K562 (cell line): ENCODE data around the gene HRAS. TPM values are rescaled to one million over a fixed set of nuclear protein-coding genes. Genes with fewer than 3 reads are reported as not detected.

ENCODE experiments used
- ATF2 ChIP-seq: sonication (generic); formaldehyde crosslinking; IDR thresholded peaks from 2 replicates; pipeline ENCODE4 v1.8.1; 2022; ENCODE audit warnings: missing genetic modification reagents
- CBFB ChIP-seq: sonication (generic); formaldehyde crosslinking; IDR thresholded peaks from 2 replicates; pipeline ENCODE4 v1.4.0; 2020; ENCODE audit warnings: mild to moderate bottlenecking, missing genetic modification reagents
- CBX5 ChIP-seq: IDR thresholded peaks from 2 replicates; pipeline ENCODE4 v1.6.1; 2014; ENCODE audit warnings: low read depth, borderline replicate concordance
- CCNT2 ChIP-seq: IDR thresholded peaks from 2 replicates; pipeline ENCODE4 v1.6.1; 2011; ENCODE audit warnings: borderline replicate concordance, low read depth, mild to moderate bottlenecking, moderate library complexity, mixed read lengths, low read length; ENCODE audit not compliant: insufficient read length; ENCODE audit errors: extremely low read depth
- CHD2 ChIP-seq: IDR thresholded peaks from 2 replicates; pipeline ENCODE4 v1.6.1; 2011; ENCODE audit warnings: low read depth, low read length
- CSDE1 ChIP-seq, 2 experiments: fragments of 450-650 bp; IDR thresholded peaks; 2 replicates each; pipeline ENCODE4 v1.6.1; 2016; ENCODE audit warnings: mild to moderate bottlenecking in 1 of 2
- ETS2 ChIP-seq: IDR thresholded peaks from 2 replicates; pipeline ENCODE4 v1.6.1; 2016; ENCODE audit warnings: borderline replicate concordance, missing genetic modification characterization, mild to moderate bottlenecking, moderate library complexity, missing compliant biosample characterization; ENCODE audit not compliant: poor library complexity, severe bottlenecking
- ETV5 ChIP-seq: sonication (generic); formaldehyde crosslinking; IDR thresholded peaks from 2 replicates; pipeline ENCODE4 v1.4.0; 2020; ENCODE audit warnings: low read depth, mild to moderate bottlenecking, missing genetic modification reagents
- GABPB2 ChIP-seq: fragments of 250-450 bp; sonication (Bioruptor Pico); conservative IDR thresholded peaks from 2 replicates; pipeline ENCODE4 v1.5.1; 2021; ENCODE audit warnings: mild to moderate bottlenecking
- HDAC8 ChIP-seq: fragments of 450-650 bp; IDR thresholded peaks from 2 replicates; pipeline ENCODE4 v1.6.1; 2016; ENCODE audit warnings: mild to moderate bottlenecking, missing genetic modification characterization, moderate library complexity, missing compliant biosample characterization
- HMBOX1 ChIP-seq: sonication (generic); IDR thresholded peaks from 2 replicates; pipeline ENCODE4 v1.6.1; 2016
- L3MBTL2 ChIP-seq: fragments of 450-650 bp; IDR thresholded peaks from 2 replicates; pipeline ENCODE4 v1.6.1; 2016; ENCODE audit warnings: mild to moderate bottlenecking, moderate library complexity
- NEUROD1 ChIP-seq: fragments of 150-350 bp; IDR thresholded peaks from 2 replicates; pipeline ENCODE4 v1.6.1; 2014; ENCODE audit warnings: borderline replicate concordance, low read length, low read depth; ENCODE audit not compliant: partially characterized antibody
- PHB2 ChIP-seq: fragments of 450-650 bp; IDR thresholded peaks from 2 replicates; pipeline ENCODE4 v1.6.1; 2017; ENCODE audit warnings: low read depth
- POLR2AphosphoS2 ChIP-seq: IDR thresholded peaks from 2 replicates; pipeline ENCODE4 v1.6.1; 2012; ENCODE audit warnings: low read length, improper control_type of control experiment
- POLR2H ChIP-seq: IDR thresholded peaks from 2 replicates; pipeline ENCODE4 v1.6.1; 2016; ENCODE audit warnings: missing genetic modification characterization, low read depth, mild to moderate bottlenecking, control low read depth, missing compliant biosample characterization, moderate library complexity
- RBM14 ChIP-seq: fragments of 200-400 bp; formaldehyde crosslinking; IDR thresholded peaks from 2 replicates; pipeline ENCODE4 v1.6.1; 2018; ENCODE audit warnings: low read depth, mild to moderate bottlenecking, low read length, moderate library complexity, borderline replicate concordance; ENCODE audit not compliant: insufficient read depth
- TAF7 ChIP-seq: fragments of 450-650 bp; IDR thresholded peaks from 2 replicates; pipeline ENCODE4 v1.6.1; 2016; ENCODE audit warnings: missing genetic modification characterization, missing compliant biosample characterization
- TBL1XR1 ChIP-seq, 2 experiments: IDR thresholded peaks; 2 replicates each; pipeline ENCODE4 v1.6.1; 2012; ENCODE audit warnings: improper control_type of control experiment in 2 of 2, low read length in 2 of 2, mild to moderate bottlenecking in 1 of 2
- TRIM24 ChIP-seq, 2 experiments: fragments of 450-650 bp; IDR thresholded peaks; 2 replicates each; pipeline ENCODE4 v1.6.1; 2016
- ZBTB1 ChIP-seq: sonication (generic); formaldehyde crosslinking; IDR thresholded peaks from 2 replicates; pipeline ENCODE4 v1.8.1; 2023; ENCODE audit warnings: missing genetic modification reagents, low read depth, mild to moderate bottlenecking, borderline replicate concordance
- polyA plus RNA-seq, 8 experiments: library from polyadenylated mRNA; depleted of rRNA in 4 of 8; stranded (reverse) in 5 of 8; unstranded in 3 of 8; fragments of >200 nt; fragmentation: Nextera tagmentation in 2 of 8; fragmentation: Illumina TruSeq in 1 of 8; extraction: Ambion mirVana in 2 of 8; extraction: Trizol in 1 of 8; gene quantifications; 2 replicates each; pipeline versions ENCODE4 v1.2.1 to v1.2.3, GENCODE V29; 2011 to 2014; ENCODE audit warnings: inconsistent platforms in 1 of 8, missing spikeins in 1 of 8
- total RNA-seq, 7 experiments: library from RNA; depleted of rRNA in 6 of 7; stranded (reverse); fragments of >200 nt in 6 of 7; fragmentation: Illumina TruSeq in 2 of 7; extraction: Trizol in 2 of 7; gene quantifications; 2 replicates each; pipeline versions ENCODE4 v1.2.1 to v1.2.3, GENCODE V29; 2011 to 2021; ENCODE audit warnings: low replicate concordance in 1 of 7
- TF ChIP-seq, protein P1 (sequence below), 2 experiments: fragments of 450-650 bp; conservative IDR thresholded peaks; 2 replicates each; pipeline ENCODE4 v1.6.1; 2017; ENCODE audit warnings: mild to moderate bottlenecking in 2 of 2, moderate library complexity in 2 of 2
- TF ChIP-seq, protein P2 (sequence below): fragments of 200-800 bp; sonication (Bioruptor generic); IDR thresholded peaks from 2 replicates; pipeline ENCODE4 v1.6.1; 2017; ENCODE audit warnings: missing genetic modification characterization, missing compliant biosample characterization

Gene HRAS
- total and polyA plus RNA-seq, 9 of the 15 experiments (the other 6 are each of a cell fraction or from before 2014, with no cell fraction given): 2.8 to 73.5 (median 29.6) TPM

DNA sequence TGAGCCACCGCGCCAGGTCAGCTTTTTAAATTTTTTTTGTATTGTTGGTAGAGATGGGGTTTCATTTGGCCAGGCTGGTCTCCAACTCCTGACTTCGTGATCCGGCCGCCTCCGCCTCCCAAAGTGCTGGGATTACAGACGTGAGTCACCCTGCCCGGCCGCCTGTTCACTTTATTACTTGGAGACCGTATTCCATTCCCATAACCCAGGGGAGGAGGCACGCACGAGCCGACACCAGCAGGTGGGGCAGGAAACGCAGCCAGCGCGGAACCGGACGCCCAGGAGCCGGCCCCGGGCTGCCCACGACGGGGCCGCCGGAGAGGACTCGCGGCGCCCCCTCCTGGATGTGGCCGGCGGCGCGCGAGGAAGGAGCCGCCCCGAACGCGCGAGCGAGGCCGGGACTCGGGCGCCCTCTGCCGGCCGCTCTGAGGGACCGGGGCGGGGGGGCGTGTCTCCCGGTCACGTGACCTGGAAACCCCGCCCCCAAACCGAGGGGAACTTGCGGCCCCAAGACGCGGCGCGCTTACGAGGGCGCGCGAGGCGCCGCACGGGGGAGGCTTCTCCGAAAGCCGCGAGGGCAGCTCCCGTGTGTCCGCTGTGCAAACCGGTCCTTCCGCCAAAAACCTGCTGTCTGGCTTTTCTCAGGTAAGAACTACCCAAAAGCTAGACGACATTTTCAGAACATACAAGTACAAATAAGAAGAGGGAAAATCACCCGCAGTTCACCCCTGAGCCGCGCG, 16.7 kb downstream of the HRAS start (continued):
- TF ChIP-seq HDAC8 (0 out of 2 replicates have a peak, but pooled peaks have one; percentile 60), CBFB (0 out of 2 replicates have a peak, but pooled peaks have one; percentile 60), POLR2AphosphoS2 (no peak), ETS2 (tag) (no peak), TRIM24 (IDR thresholded peaks at IDR 0.05) (peak; percentile 19 to 29; a peak in 2 of 4 replicates), NEUROD1 (peak; percentile 19), POLR2H (tag) (no peak), CHD2 (no peak; the same call in 1 of the 2 replicates), ETV5 (peak; percentile 73; the same call in 1 of the 2 replicates), HMBOX1 (no peak), PHB2 (no peak), L3MBTL2 (peak; percentile 99), GABPB2 (CRISPR knock-in tag) (no peak), TBL1XR1 (IDR thresholded peaks at IDR 0.05; ENCODE audit: low read length in 2 of 2) (peak in 1 of 2 experiments; percentile 26; a peak in 1 of 4 replicates), CSDE1 (IDR thresholded peaks at IDR 0.05) (no peak), CBX5 (0 out of 2 replicates have a peak, but pooled peaks have one; percentile 54), RBM14 (no peak), ZBTB1 (CRISPR knock-in tag) (peak; percentile 84; the same call in 1 of the 2 replicates), TAF7 (no peak), ATF2 (no peak), CCNT2 (peak; percentile 97)
- TF ChIP-seq, protein P1, sequence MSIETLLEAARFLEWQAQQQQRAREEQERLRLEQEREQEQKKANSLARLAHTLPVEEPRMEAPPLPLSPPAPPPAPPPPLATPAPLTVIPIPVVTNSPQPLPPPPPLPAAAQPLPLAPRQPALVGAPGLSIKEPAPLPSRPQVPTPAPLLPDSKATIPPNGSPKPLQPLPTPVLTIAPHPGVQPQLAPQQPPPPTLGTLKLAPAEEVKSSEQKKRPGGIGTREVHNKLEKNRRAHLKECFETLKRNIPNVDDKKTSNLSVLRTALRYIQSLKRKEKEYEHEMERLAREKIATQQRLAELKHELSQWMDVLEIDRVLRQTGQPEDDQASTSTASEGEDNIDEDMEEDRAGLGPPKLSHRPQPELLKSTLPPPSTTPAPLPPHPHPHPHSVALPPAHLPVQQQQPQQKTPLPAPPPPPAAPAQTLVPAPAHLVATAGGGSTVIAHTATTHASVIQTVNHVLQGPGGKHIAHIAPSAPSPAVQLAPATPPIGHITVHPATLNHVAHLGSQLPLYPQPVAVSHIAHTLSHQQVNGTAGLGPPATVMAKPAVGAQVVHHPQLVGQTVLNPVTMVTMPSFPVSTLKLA (conservative IDR thresholded peaks at IDR 0.05): peak; percentile 72 to 83
- TF ChIP-seq, protein P2, sequence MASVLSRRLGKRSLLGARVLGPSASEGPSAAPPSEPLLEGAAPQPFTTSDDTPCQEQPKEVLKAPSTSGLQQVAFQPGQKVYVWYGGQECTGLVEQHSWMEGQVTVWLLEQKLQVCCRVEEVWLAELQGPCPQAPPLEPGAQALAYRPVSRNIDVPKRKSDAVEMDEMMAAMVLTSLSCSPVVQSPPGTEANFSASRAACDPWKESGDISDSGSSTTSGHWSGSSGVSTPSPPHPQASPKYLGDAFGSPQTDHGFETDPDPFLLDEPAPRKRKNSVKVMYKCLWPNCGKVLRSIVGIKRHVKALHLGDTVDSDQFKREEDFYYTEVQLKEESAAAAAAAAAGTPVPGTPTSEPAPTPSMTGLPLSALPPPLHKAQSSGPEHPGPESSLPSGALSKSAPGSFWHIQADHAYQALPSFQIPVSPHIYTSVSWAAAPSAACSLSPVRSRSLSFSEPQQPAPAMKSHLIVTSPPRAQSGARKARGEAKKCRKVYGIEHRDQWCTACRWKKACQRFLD: peak; percentile 81; the same call in 1 of the 2 replicates
